AG04450 (cell line): ENCODE results near the gene TARBP1. TPM values are rescaled to one million over a fixed set of nuclear protein-coding genes. Genes with fewer than 3 reads are reported as not detected.
A peak's percentile ranks its signal among the peaks of the same experiment; 100 is the strongest.
"Not testable (repeated sequence)": the region's sequence is repeated elsewhere in the genome, so short reads cannot be mapped to it uniquely, and the experiment has no call there.

ENCODE experiments used
- CTCF ChIA-PET: fragments of 300-600, 350-600 bp; formaldehyde crosslinking; extraction: SDS; loops from one replicate; lab custom pipeline; 2022; ENCODE audit warnings: antibody characterized with exemption, inconsistent platforms; lab: Charles Lee
- POLR2A ChIA-PET: fragments of 350-600 bp; formaldehyde crosslinking; extraction: SDS; loops from one replicate; lab custom pipeline; 2021; ENCODE audit warnings: antibody characterized with exemption, inconsistent platforms; lab: Yijun Ruan, JAX
- DNase-seq: peaks from one replicate; pipeline ENCODE4 v3.0.0-alpha.2; 2011; ENCODE audit warnings: low read depth, low spot score
- H3K27ac ChIP-seq: one replicate; pipeline ENCODE4 v1.5.1; 2012; ENCODE audit warnings: low read depth, low read length, control low read depth
- H3K27me3 ChIP-seq: one replicate; pipeline ENCODE4 v1.6.0; 2012; ENCODE audit warnings: low read length; ENCODE audit not compliant: control insufficient read depth, insufficient read depth
- H3K4me3 ChIP-seq: 2 replicates; pipeline ENCODE4 v1.5.1; 2011; ENCODE audit warnings: mild to moderate bottlenecking, low read depth, low read length, control low read depth
- H3K9me3 ChIP-seq: 2 replicates; pipeline ENCODE4 v1.5.1; 2012; ENCODE audit warnings: low read length; ENCODE audit not compliant: control insufficient read depth, insufficient read depth
- CTCF ChIP-seq: IDR thresholded peaks from 2 replicates; pipeline ENCODE4 v1.5.1; 2011; ENCODE audit warnings: low read depth, low read length, control low read depth, inconsistent platforms
- polyA plus RNA-seq: library from polyadenylated mRNA; depleted of rRNA; stranded (reverse); fragments of >200 nt; gene quantifications from 2 replicates; pipeline ENCODE4 v1.2.3, GENCODE V29; 2011

Gene TARBP1
- polyA plus RNA-seq, 1 experiment, result 22.6 TPM

GRCh38 chr1:234507089-234507488 lies 28.1 kb upstream of the TARBP1 start:
- Histone ChIP-seq H3K27ac (no peak overlapping the region), H3K27me3 (no peaks in the 10 kb centered on the region), H3K4me3 (no peak overlapping the region), H3K9me3 (no peaks in the 10 kb centered on the region)
- DNase-seq, result no peak
- TF ChIP-seq CTCF, result no peak
- ChIA-PET CTCF (interaction anchor here (1.5 kb wide), 1 partner anchor 8 kb away, joined by 6 read pairs; no protein-coding TSS in a partner anchor), POLR2A (no interaction called here)

GRCh38 chr1:234505769-234506102 lies 26.8 kb upstream of the TARBP1 start:
- no peaks in the 10 kb centered on the region for H3K27me3 ChIP-seq
- no peak for TF ChIP-seq CTCF
- no peak for DNase-seq
- ChIA-PET POLR2A (interaction anchor here (0.6 kb wide), 1 partner anchor 51 kb away, joined by 3 read pairs; no protein-coding TSS in a partner anchor), CTCF (no interaction called here)
- no peaks in the 10 kb centered on the region for H3K9me3 ChIP-seq
- peak overlapping the region; percentile 52 for H3K27ac ChIP-seq
- H3K4me3 ChIP-seq, result no peak overlapping the region

- CTCF ChIA-PET, result interaction anchor here (0.5 kb wide), 1 partner anchor 14 kb away, joined by 3 read pairs; no protein-coding TSS in a partner anchor
- H3K27ac ChIP-seq, result peak overlapping the region; percentile 31
- POLR2A ChIA-PET, result interaction anchor here (0.6 kb wide), 1 partner anchor 421 kb away, joined by 6 read pairs; no protein-coding TSS in a partner anchor
- DNase-seq, result no peak
- no peak for TF ChIP-seq CTCF
- H3K27me3 ChIP-seq, result no peaks in the 10 kb centered on the region
- no peaks in the 10 kb centered on the region for H3K9me3 ChIP-seq
- no peak overlapping the region for H3K4me3 ChIP-seq
Measured at GRCh38 chr1:234504969-234505768, 26.2 kb upstream of the TARBP1 start.

GRCh38 chr1:234504251-234504650 lies 25.3 kb upstream of the TARBP1 start:
- H3K27ac ChIP-seq, result peak overlapping the region; percentile 11

GRCh38 chr1:234503193-234504050 lies 24.4 kb upstream of the TARBP1 start:
- Histone ChIP-seq H3K9me3 (no peaks in the 10 kb centered on the region), H3K27me3 (no peaks in the 10 kb centered on the region), H3K4me3 (no peak overlapping the region), H3K27ac (no peak overlapping the region)
- ChIA-PET POLR2A (no interaction called here), CTCF (interaction anchor here (1.2 kb wide), 2 partner anchors 16 to 580 kb away, joined by 3 read pairs; no protein-coding TSS in a partner anchor)
- no peak for DNase-seq
- no peak for TF ChIP-seq CTCF

More at GRCh38 chr1:234504251-234504650, 25.3 kb upstream of the TARBP1 start:
- H3K4me3 ChIP-seq, DNase-seq, H3K9me3 ChIP-seq, H3K27me3 ChIP-seq, POLR2A ChIA-PET: not testable (repeated sequence)
- CTCF ChIA-PET, result interaction anchor here (1.2 kb wide), 2 partner anchors 17 to 579 kb away, joined by 3 read pairs; no protein-coding TSS in a partner anchor
